LNCAP (cell line): Measurements from ENCODE around the gene PRPF19.

ENCODE experiments used
- TF ChIP-seq, protein P1 (sequence below): fragments of 450-650 bp; IDR thresholded peaks from 2 replicates; pipeline ENCODE4 v1.5.1; 2017; ENCODE audit warnings: mild to moderate bottlenecking

PRPF19 gene

DNA sequence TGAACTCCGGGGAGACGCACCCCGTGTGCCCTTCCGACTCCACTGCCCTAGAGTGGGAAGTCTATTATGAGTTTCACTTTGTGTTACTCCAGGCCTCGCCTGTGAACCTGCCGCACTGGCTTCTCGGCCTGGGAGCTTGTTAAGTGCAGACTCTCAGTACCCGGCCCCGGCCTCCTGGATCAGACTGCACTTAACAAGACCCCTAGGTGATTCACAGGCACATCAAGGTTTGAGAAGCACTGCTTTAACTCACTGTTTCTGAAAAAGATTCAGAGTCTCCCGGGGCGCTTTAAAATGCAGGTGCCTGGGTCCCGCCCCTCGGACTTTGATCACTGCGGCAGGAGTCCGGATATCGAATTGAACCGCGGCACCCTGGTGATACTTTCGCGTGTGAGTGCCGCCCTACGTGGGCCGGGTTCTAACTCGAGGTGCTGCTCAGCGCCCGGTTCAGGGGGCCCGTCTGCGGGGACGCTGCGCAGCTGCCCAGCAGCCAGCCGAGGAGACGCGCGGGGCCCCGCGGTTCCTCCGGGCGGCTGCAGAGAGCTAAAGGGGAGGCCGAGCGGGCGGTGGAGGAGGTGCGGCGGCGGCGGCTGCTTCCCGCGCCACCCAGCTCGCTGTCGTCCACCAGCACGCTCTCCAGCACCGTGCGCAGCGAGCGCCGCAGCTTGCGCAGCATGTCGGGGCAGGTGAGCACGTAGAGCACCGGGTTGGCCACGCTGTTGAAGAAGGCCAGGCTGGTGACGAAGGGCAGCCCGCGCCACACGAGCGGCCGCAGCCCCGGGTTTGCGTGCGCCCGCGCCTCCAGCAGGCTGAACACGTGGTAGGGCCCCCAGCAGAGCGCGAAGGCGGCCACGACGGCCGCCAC, 54.0 kb downstream of the PRPF19 start:
- TF ChIP-seq, protein P1, sequence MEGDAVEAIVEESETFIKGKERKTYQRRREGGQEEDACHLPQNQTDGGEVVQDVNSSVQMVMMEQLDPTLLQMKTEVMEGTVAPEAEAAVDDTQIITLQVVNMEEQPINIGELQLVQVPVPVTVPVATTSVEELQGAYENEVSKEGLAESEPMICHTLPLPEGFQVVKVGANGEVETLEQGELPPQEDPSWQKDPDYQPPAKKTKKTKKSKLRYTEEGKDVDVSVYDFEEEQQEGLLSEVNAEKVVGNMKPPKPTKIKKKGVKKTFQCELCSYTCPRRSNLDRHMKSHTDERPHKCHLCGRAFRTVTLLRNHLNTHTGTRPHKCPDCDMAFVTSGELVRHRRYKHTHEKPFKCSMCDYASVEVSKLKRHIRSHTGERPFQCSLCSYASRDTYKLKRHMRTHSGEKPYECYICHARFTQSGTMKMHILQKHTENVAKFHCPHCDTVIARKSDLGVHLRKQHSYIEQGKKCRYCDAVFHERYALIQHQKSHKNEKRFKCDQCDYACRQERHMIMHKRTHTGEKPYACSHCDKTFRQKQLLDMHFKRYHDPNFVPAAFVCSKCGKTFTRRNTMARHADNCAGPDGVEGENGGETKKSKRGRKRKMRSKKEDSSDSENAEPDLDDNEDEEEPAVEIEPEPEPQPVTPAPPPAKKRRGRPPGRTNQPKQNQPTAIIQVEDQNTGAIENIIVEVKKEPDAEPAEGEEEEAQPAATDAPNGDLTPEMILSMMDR: no peak

DNA sequence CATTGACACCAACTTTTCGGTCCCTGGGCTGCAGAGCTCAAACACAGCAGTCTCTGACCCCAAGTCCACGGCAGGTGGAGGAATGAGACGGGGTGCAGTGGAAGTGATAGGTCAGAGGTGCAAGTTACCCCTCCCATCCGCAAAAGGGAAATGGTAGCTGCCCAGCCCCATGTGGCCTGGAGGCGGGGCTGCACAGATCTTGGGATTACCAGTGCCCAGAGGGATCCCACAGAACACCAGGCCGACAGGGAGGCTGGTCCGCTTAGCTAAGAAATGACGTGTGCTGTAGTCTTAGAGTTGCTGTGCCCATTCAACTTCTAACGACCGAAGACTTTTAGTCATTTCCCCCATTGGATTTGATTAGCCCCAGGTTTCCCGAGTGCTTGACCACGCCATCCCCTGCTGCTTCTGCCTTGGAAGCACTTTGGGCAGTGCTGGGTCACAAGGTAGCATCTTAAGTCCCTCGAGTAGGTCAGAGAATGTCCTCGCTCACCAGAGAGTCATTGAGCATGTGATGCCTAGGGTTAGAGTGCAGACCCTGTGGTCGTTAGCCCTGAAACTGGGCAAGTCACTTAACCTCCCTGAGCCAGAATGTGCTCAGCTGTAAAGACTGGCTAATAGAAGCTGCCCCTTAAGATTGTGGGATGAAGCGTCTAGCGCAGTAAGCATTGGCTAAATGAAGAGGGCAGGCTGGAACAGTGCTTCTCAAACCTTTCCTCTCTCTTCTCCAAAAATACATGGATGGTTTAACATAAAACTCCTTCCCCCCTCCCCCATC, 54.9 kb downstream of the PRPF19 start:
- TF ChIP-seq, protein P1: no peak

GRCh38 chr11:60849641-60850520, 56.5 kb downstream of the PRPF19 start:
- TF ChIP-seq, protein P1: no peak

DNA sequence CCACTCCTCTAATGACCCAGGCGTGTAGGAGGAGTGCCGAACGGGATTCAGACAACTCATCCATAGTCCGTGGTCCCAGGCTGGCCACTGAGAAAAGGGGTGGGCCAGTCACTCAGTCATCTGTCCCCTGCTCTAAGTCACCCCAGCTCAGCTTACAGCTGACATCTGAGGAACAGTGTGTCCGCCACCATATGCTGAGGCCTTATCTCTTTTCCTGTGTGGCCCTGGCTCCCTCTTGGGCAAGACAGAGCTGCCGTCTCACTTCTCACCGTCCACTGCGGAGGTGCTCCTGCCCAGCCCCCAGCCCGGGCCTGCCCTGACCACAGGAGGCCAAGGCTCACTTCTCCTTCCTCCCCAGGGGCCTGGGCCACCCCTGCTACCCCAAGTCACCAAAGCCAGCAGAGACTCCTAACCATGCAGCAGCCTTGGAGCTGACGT, 57.7 kb downstream of the PRPF19 start:
- TF ChIP-seq, protein P1: no peak

- TF ChIP-seq, protein P1: no peak
Observed at GRCh38 chr11:60847896-60848295, 58.5 kb downstream of the PRPF19 start.

DNA sequence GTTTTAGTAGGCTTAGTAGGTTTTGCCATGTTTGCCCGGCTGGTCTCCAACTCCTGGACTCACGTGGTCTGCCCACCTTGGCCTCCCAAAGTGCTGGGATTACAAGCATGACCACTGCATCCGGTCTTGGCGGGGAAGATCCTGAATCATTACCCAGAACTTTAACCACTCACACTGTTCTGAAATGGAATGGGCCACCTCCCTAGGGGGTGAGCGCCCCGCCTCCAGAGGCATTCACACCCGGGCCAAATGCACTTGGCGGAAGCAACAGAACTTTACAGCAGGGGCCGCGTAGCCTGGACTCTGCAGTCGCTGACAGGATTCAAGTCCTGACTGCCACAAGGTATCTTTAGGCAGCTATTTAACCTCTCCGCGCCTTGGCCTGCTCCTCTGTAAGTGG, 59.1 kb downstream of the PRPF19 start:
- TF ChIP-seq, protein P1: no peak

- TF ChIP-seq, protein P1: no peak
Observed at GRCh38 chr11:60845338-60845737, 61.0 kb downstream of the PRPF19 start.
